GM23248 (cell line): Measurements from ENCODE around the gene SIGLEC15.

ENCODE experiments used
- EZH2 ChIP-seq: fragments of 200-600 bp; sonication (generic); IDR thresholded peaks from 2 replicates; pipeline ENCODE4 v1.6.1; 2018; ENCODE audit warnings: antibody characterized with exemption, mild to moderate bottlenecking; ENCODE audit not compliant: insufficient read depth, poor library complexity, severe bottlenecking
- EZH2phosphoT487 ChIP-seq: fragments of 200-600 bp; sonication (generic); IDR thresholded peaks from 2 replicates; pipeline ENCODE4 v1.6.1; 2018; ENCODE audit warnings: antibody characterized with exemption, moderate library complexity, mild to moderate bottlenecking, low read depth; ENCODE audit not compliant: insufficient read depth

DNA sequence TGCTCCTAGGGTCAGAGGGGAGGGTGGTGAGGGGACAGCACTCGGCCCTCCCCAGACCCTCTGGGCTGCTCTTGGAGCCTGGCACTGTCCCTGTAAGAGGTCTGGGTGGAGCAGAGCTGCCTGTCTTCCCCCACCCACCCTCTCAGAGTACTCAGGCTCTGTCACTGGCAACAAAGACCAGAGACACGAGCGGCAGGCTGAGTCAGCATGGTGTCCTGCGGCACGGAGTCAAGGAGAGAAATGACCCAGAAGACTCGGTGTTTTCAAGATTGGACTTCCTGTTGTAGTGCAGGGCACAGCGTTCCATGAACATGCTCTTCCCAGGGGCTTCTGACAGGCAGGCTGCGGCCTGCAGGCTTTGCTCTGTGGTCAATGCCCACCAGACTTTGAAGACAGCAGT, 19.9 kb downstream of the SIGLEC15 start:
- TF ChIP-seq EZH2 (no peak), EZH2phosphoT487 (no peak)
